IMR-90 (cell line): ENCODE measurements around the gene GSN. TPM values are rescaled to one million over a fixed set of nuclear protein-coding genes. Genes with fewer than 3 reads are reported as not detected.

ENCODE experiments used
- ATAC-seq: fragments of 200-7000 bp; cut with Tn5 transposase; 2 replicates; pipeline ENCODE4 v1.9.1; 2020; ENCODE audit warnings: low read depth, mild to moderate bottlenecking, moderate library complexity
- BruUV-seq: library from RNA; stranded (reverse); fragments of 400-500 nt; replicated peaks from 2 replicates; lab custom pipeline; 2021; lab: Mats Ljungman, UMichigan
- CTCF ChIA-PET: fragments of 300-600 bp; formaldehyde crosslinking; extraction: SDS; loops from one replicate; lab custom pipeline; 2021; ENCODE audit warnings: antibody characterized with exemption; lab: Yijun Ruan, JAX
- POLR2A ChIA-PET: fragments of 300-600 bp; sonication (Branson Sonifier 250); formaldehyde crosslinking; loops from one replicate; lab custom pipeline; 2022; ENCODE audit warnings: antibody characterized with exemption; ENCODE audit not compliant: unreplicated experiment; lab: Charles Lee
- DNase-seq: peaks from one replicate; pipeline ENCODE4 v3.0.0; 2013
- H2AFZ ChIP-seq: replicated peaks from 2 replicates; pipeline ENCODE3; 2013; ENCODE audit warnings: low read length, mild to moderate bottlenecking; ENCODE audit not compliant: poor library complexity
- H2AK5ac ChIP-seq: 2 replicates; pipeline ENCODE4 v1.6.1; 2013; ENCODE audit warnings: low read depth, low read length, inconsistent platforms
- H2AK9ac ChIP-seq: replicated peaks from 2 replicates; pipeline ENCODE3; 2013; ENCODE audit warnings: mild to moderate bottlenecking, low read depth, low read length, moderate library complexity; ENCODE audit not compliant: poor library complexity
- H2BK120ac ChIP-seq: 2 replicates; pipeline ENCODE4 v1.6.1; 2013; ENCODE audit warnings: low read depth, low read length, inconsistent platforms
- H2BK15ac ChIP-seq: 3 replicates; pipeline ENCODE4 v1.6.1; 2013; ENCODE audit warnings: low read depth, low read length, inconsistent platforms
- H2BK20ac ChIP-seq: 2 replicates; pipeline ENCODE4 v1.6.1; 2013; ENCODE audit warnings: low read depth, mild to moderate bottlenecking, inconsistent platforms, low read length, moderate library complexity
- H2BK5ac ChIP-seq: 2 replicates; pipeline ENCODE4 v1.6.1; 2013; ENCODE audit warnings: mild to moderate bottlenecking, low read depth, low read length, inconsistent platforms; ENCODE audit not compliant: poor library complexity, severe bottlenecking
- H3K14ac ChIP-seq: replicated peaks from 2 replicates; pipeline ENCODE4 v1.6.1; 2013; ENCODE audit warnings: low read depth, low read length, inconsistent platforms
- H3K18ac ChIP-seq: 2 replicates; pipeline ENCODE4 v1.6.1; 2013; ENCODE audit warnings: low read depth, low read length, control low read depth
- H3K23ac ChIP-seq: 2 replicates; pipeline ENCODE4 v1.6.1; 2013; ENCODE audit warnings: low read depth, low read length, inconsistent platforms
- H3K27ac ChIP-seq: 2 replicates; pipeline ENCODE4 v1.5.1; 2013; ENCODE audit warnings: mild to moderate bottlenecking, control low read depth, low read length; ENCODE audit not compliant: insufficient read depth
- H3K27me3 ChIP-seq: 2 replicates; pipeline ENCODE4 v1.6.1; 2013; ENCODE audit warnings: low read length; ENCODE audit not compliant: control insufficient read depth, insufficient read depth
- H3K36me3 ChIP-seq: 2 replicates; pipeline ENCODE4 v1.6.1; 2013; ENCODE audit warnings: low read length, mixed read lengths; ENCODE audit not compliant: control insufficient read depth, insufficient read depth
- H3K4ac ChIP-seq: 2 replicates; pipeline ENCODE4 v1.6.1; 2013; ENCODE audit warnings: low read depth, low read length, inconsistent platforms
- H3K4me1 ChIP-seq: 2 replicates; pipeline ENCODE4 v1.6.1; 2013; ENCODE audit warnings: low read length, mixed read lengths; ENCODE audit not compliant: control insufficient read depth, insufficient read depth
- H3K4me2 ChIP-seq: 2 replicates; pipeline ENCODE4 v1.6.1; 2013; ENCODE audit warnings: low read depth, mild to moderate bottlenecking, control low read depth, low read length, moderate library complexity
- H3K4me3 ChIP-seq: 2 replicates; pipeline ENCODE4 v1.5.1; 2013; ENCODE audit warnings: low read depth, mild to moderate bottlenecking, control low read depth, low read length, moderate library complexity; ENCODE audit not compliant: insufficient read depth
- H3K56ac ChIP-seq: 2 replicates; pipeline ENCODE4 v1.6.1; 2013; ENCODE audit warnings: low read length, inconsistent platforms; ENCODE audit not compliant: insufficient read depth; ENCODE audit errors: extremely low read depth
- H3K79me1 ChIP-seq, 2 experiments: 2 replicates each; pipeline ENCODE4 v1.6.1; 2013; ENCODE audit warnings: low read length in 2 of 2, inconsistent platforms in 1 of 2, low read depth in 1 of 2
- H3K9ac ChIP-seq: 2 replicates; pipeline ENCODE4 v1.6.1; 2013; ENCODE audit warnings: low read depth, low read length, control low read depth
- H3K9me1 ChIP-seq: 2 replicates; pipeline ENCODE4 v1.6.1; 2013; ENCODE audit warnings: low read length, inconsistent platforms; ENCODE audit not compliant: insufficient read depth
- H3K9me3 ChIP-seq: 2 replicates; pipeline ENCODE4 v1.6.1; 2013; ENCODE audit warnings: low read length; ENCODE audit not compliant: control insufficient read depth, insufficient read depth
- H4K20me1 ChIP-seq: 2 replicates; pipeline ENCODE4 v1.6.1; 2013; ENCODE audit warnings: low read length, inconsistent platforms; ENCODE audit not compliant: insufficient read depth
- H4K5ac ChIP-seq: 2 replicates; pipeline ENCODE4 v1.6.1; 2013; ENCODE audit warnings: mild to moderate bottlenecking, low read depth, low read length, control low read depth
- H4K8ac ChIP-seq, 2 experiments: 2 replicates each; pipeline ENCODE4 v1.6.1; 2013; ENCODE audit warnings: low read depth in 2 of 2, low read length in 2 of 2, control low read depth in 1 of 2, inconsistent platforms in 1 of 2
- H4K91ac ChIP-seq: 2 replicates; pipeline ENCODE4 v1.6.1; 2013; ENCODE audit warnings: low read depth, low read length, inconsistent platforms; ENCODE audit not compliant: insufficient read depth
- CEBPB ChIP-seq: IDR thresholded peaks from 2 replicates; pipeline ENCODE4 v1.6.1; 2012; ENCODE audit warnings: low read depth, low read length, improper control_type of control experiment
- CTCF ChIP-seq: conservative IDR thresholded peaks from 2 replicates; pipeline ENCODE4 v1.5.1; 2012; ENCODE audit warnings: mild to moderate bottlenecking, low read depth, low read length, improper control_type of control experiment
- FOS ChIP-seq: fragments of 150-350 bp; IDR thresholded peaks from 2 replicates; pipeline ENCODE4 v1.6.1; 2016; ENCODE audit warnings: low read depth, low read length
- MAFK ChIP-seq: IDR thresholded peaks from 2 replicates; pipeline ENCODE4 v1.6.1; 2012; ENCODE audit warnings: low read depth, low read length, improper control_type of control experiment
- MAZ ChIP-seq: IDR thresholded peaks from 2 replicates; pipeline ENCODE4 v1.6.1; 2012; ENCODE audit warnings: low read depth, mild to moderate bottlenecking, low read length, improper control_type of control experiment, moderate library complexity, borderline replicate concordance
- MXI1 ChIP-seq: IDR thresholded peaks from 2 replicates; pipeline ENCODE4 v1.6.1; 2012; ENCODE audit warnings: low read depth, mild to moderate bottlenecking, low read length, moderate library complexity, borderline replicate concordance
- NFE2L2 ChIP-seq: fragments of 150-350 bp; IDR thresholded peaks from 2 replicates; pipeline ENCODE4 v1.6.1; 2016; ENCODE audit warnings: low read depth, mild to moderate bottlenecking, low read length
- RCOR1 ChIP-seq: IDR thresholded peaks from 2 replicates; pipeline ENCODE4 v1.6.1; 2012; ENCODE audit warnings: mild to moderate bottlenecking, low read length, improper control_type of control experiment; ENCODE audit not compliant: insufficient replicate concordance
- SMC3 ChIP-seq: fragments of 150-350 bp; IDR thresholded peaks from 2 replicates; pipeline ENCODE4 v1.6.1; 2016; ENCODE audit warnings: low read depth, mild to moderate bottlenecking, antibody characterized with exemption, low read length, moderate library complexity
- USF2 ChIP-seq: fragments of 150-350 bp; IDR thresholded peaks from 2 replicates; pipeline ENCODE4 v1.6.1; 2017; ENCODE audit warnings: mild to moderate bottlenecking, antibody characterized with exemption, low read length, low read depth
- WGBS, 2 experiments: methylation state at CpG; one replicate each; pipeline versions ENCODE4 v1.1.5 to v1.1.7; 2013; ENCODE audit warnings: missing lambda C conversion rate in 2 of 2; ENCODE audit not compliant: insufficient read length in 1 of 2; ENCODE audit errors: extremely low coverage in 2 of 2; 5-methylcytosine and 5-hydroxymethylcytosine counted together
- dilution Hi-C: fragments of 300-500 bp; cut with HindIII; formaldehyde crosslinking; loops from one replicate; pipeline ENCODE4 v1.14.3; 2018; ENCODE audit warnings: low sequenced_read_pairs; ENCODE audit not compliant: unreplicated experiment
- in situ Hi-C: fragments of 300-500 bp; cut with MboI; formaldehyde crosslinking; loops from 3 replicates; pipeline ENCODE4 v1.14.3; 2019; ENCODE audit warnings: low sequenced_read_pairs, inconsistent platforms, mixed read lengths
- intact Hi-C: fragments of 100-400 bp; cut with micrococcal nuclease; formaldehyde crosslinking; loops from 2 replicates; pipeline ENCODE4 v1.10.0; 2022
- polyA plus RNA-seq, 3 experiments: library from polyadenylated mRNA; depleted of rRNA; stranded (reverse); fragments of >200 nt; gene quantifications; 2 replicates each; pipeline ENCODE4 v1.2.3, GENCODE V29; 2012; ENCODE audit warnings: low replicate concordance in 1 of 3
- total RNA-seq: library from RNA; depleted of rRNA; stranded (reverse); fragments of >200 nt; gene quantifications from 2 replicates; pipeline ENCODE4 v1.2.3, GENCODE V29; 2012

Gene GSN
- total and polyA plus RNA-seq, 2 of the 4 experiments (the other 2 are of a cell fraction), result 495 to 547 TPM

- Histone ChIP-seq H3K9me1 (0 out of 2 replicates have a peak, but pooled peaks cover 6% of the 10 kb centered on the region), H4K8ac (peak overlapping the region; percentile 7 to 55; a peak in 1 of 4 replicates), H3K79me1 (peaks cover 13 to 52% of the 10 kb centered on the region in 2 experiments), H2AFZ (no peak overlapping the region), H2BK15ac (no peak overlapping the region), H3K9me3 (no peaks in the 10 kb centered on the region), H3K4me2 (peak overlapping the region; percentile 76), H3K27me3 (no peaks in the 10 kb centered on the region), H4K5ac (peak overlapping the region; percentile 33; the same call in 1 of the 2 replicates), H3K4me1 (peaks cover 13% of the 10 kb centered on the region), H4K91ac (peak overlapping the region; percentile 65), H4K20me1 (peaks cover 5% of the 10 kb centered on the region; the same call in 1 of the 2 replicates), H2AK5ac (peak overlapping the region; percentile 65), H3K23ac (peak overlapping the region; percentile 92), H2BK5ac (peak overlapping the region; percentile 88), H2BK120ac (peak overlapping the region; percentile 59), H3K9ac (peak overlapping the region; percentile 66), H3K56ac (peak overlapping the region; percentile 81), H2BK20ac (peak overlapping the region; percentile 59), H3K18ac (peak overlapping the region; percentile 67), H3K14ac (peak overlapping the region; percentile 73), H3K4me3 (no peak overlapping the region), H3K4ac (peak overlapping the region; percentile 85; the same call in 1 of the 2 replicates), H2AK9ac (no peak overlapping the region), H3K27ac (peak overlapping the region; percentile 98), H3K36me3 (peaks cover 4% of the 10 kb centered on the region)
- WGBS, 2 experiments, result no CpG with 5 or more reads among the region's 2 CpGs
- peak; percentile 26 for ATAC-seq
- POLR2A ChIA-PET, result no interaction called here
- CTCF ChIA-PET, result no interaction called here
- dilution Hi-C loops (no loop called here), intact Hi-C loops (no loop called here), in situ Hi-C loops (no loop called here)
- TF ChIP-seq CTCF (no peak), MAFK (no peak), MXI1 (no peak), FOS (0 out of 2 replicates have a peak, but pooled peaks have one; percentile 5), NFE2L2 (no peak), SMC3 (no peak), USF2 (no peak), MAZ (no peak), RCOR1 (no peak), CEBPB (peak; percentile 16; the same call in 1 of the 2 replicates)
- peak; percentile 52 for DNase-seq
- BruUV-seq, result no TSS peak
Observed at GRCh38 chr9:121362813-121363621, 95.1 kb downstream of the GSN start.
